Measurements from ENCODE around the gene OR13C2. TPM values are rescaled to one million over a fixed set of nuclear protein-coding genes. Genes with fewer than 3 reads are reported as not detected.
"Not testable (repeated sequence)": the region's sequence is repeated elsewhere in the genome, so short reads cannot be mapped to it uniquely, and the experiment has no call there.

The OR13C2 gene
- total RNA-seq, 1 donor from 2014 or later, result not detected

- no peak for DNase-seq (ENCODE audit: low spot score)
- TF ChIP-seq CTCF (IDR thresholded peaks at IDR 0.05; ENCODE audit: unreplicated experiment), result no peak
- no peaks in the 10 kb centered on the region for H3K27me3 Mint-ChIP-seq (ENCODE audit: unreplicated experiment)
- no peaks in the 10 kb centered on the region for H3K4me1 Mint-ChIP-seq (ENCODE audit: unreplicated experiment)
- H3K9me3 Mint-ChIP-seq (ENCODE audit: unreplicated experiment), result no peaks in the 10 kb centered on the region
- H3K27ac Mint-ChIP-seq (ENCODE audit: unreplicated experiment), result no peak overlapping the region
- H3K4me3 Mint-ChIP-seq (ENCODE audit: unreplicated experiment), result no peak overlapping the region
- H3K36me3 Mint-ChIP-seq (ENCODE audit: low read depth, unreplicated experiment), result no peaks in the 10 kb centered on the region
These were observed 5.8 kb upstream of the OR13C2 start for GRCh38 chr9:104611213-104611612.

GRCh38 chr9:104608336-104608735 is 2.9 kb upstream of the OR13C2 start:
- H3K4me1 Mint-ChIP-seq (ENCODE audit: unreplicated experiment), result no peaks in the 10 kb centered on the region
- no peak overlapping the region for H3K4me3 Mint-ChIP-seq (ENCODE audit: unreplicated experiment)
- peak; percentile 20 for TF ChIP-seq CTCF (IDR thresholded peaks at IDR 0.05; ENCODE audit: unreplicated experiment)
- DNase-seq (ENCODE audit: low spot score), result no peak
- H3K36me3 Mint-ChIP-seq (ENCODE audit: low read depth, unreplicated experiment), result no peaks in the 10 kb centered on the region
- no peaks in the 10 kb centered on the region for H3K9me3 Mint-ChIP-seq (ENCODE audit: unreplicated experiment)
- H3K27ac Mint-ChIP-seq (ENCODE audit: unreplicated experiment), result no peak overlapping the region
- no peaks in the 10 kb centered on the region for H3K27me3 Mint-ChIP-seq (ENCODE audit: unreplicated experiment)

GRCh38 chr9:104606152-104606551 is 725 bp upstream of the OR13C2 start:
- Mint-ChIP-seq H3K27ac (ENCODE audit: unreplicated experiment) (no peak overlapping the region), H3K9me3 (ENCODE audit: unreplicated experiment) (no peaks in the 10 kb centered on the region), H3K4me1 (ENCODE audit: unreplicated experiment) (no peaks in the 10 kb centered on the region), H3K27me3 (ENCODE audit: unreplicated experiment) (no peaks in the 10 kb centered on the region), H3K4me3 (ENCODE audit: unreplicated experiment) (no peak overlapping the region), H3K36me3 (ENCODE audit: low read depth, unreplicated experiment) (no peaks in the 10 kb centered on the region)
- no peak for TF ChIP-seq CTCF (IDR thresholded peaks at IDR 0.05; ENCODE audit: unreplicated experiment)
- DNase-seq (ENCODE audit: low spot score), result no peak

- TF ChIP-seq CTCF (IDR thresholded peaks at IDR 0.05; ENCODE audit: unreplicated experiment), result no peak
- DNase-seq (ENCODE audit: low spot score), result no peak
- Mint-ChIP-seq H3K9me3 (ENCODE audit: unreplicated experiment) (no peaks in the 10 kb centered on the region), H3K27ac (ENCODE audit: unreplicated experiment) (no peak overlapping the region), H3K4me3 (ENCODE audit: unreplicated experiment) (no peak overlapping the region), H3K27me3 (ENCODE audit: unreplicated experiment) (no peaks in the 10 kb centered on the region), H3K36me3 (ENCODE audit: low read depth, unreplicated experiment) (no peaks in the 10 kb centered on the region), H3K4me1 (ENCODE audit: unreplicated experiment) (no peaks in the 10 kb centered on the region)
These were observed 626 bp downstream of the OR13C2 start for GRCh38 chr9:104604801-104605200.

- not testable (repeated sequence) for H3K36me3 Mint-ChIP-seq (ENCODE audit: low read depth, unreplicated experiment); H3K4me1 Mint-ChIP-seq (ENCODE audit: unreplicated experiment); H3K27ac Mint-ChIP-seq (ENCODE audit: unreplicated experiment); H3K4me3 Mint-ChIP-seq (ENCODE audit: unreplicated experiment); H3K27me3 Mint-ChIP-seq (ENCODE audit: unreplicated experiment); H3K9me3 Mint-ChIP-seq (ENCODE audit: unreplicated experiment); DNase-seq (ENCODE audit: low spot score)
These were observed 6.1 kb downstream of the OR13C2 start, which contains the start of gene OR13C5 for GRCh38 chr9:104599313-104599712. Gene OR13C5 (minus strand): TSS chr9:104599413. CDS start chr9:104599413, 0 bp downstream.

GRCh38 chr9:104598749-104599148 is 6.7 kb downstream of the OR13C2 start:
- H3K36me3 Mint-ChIP-seq (ENCODE audit: low read depth, unreplicated experiment); H3K27ac Mint-ChIP-seq (ENCODE audit: unreplicated experiment); H3K4me3 Mint-ChIP-seq (ENCODE audit: unreplicated experiment); DNase-seq (ENCODE audit: low spot score); H3K9me3 Mint-ChIP-seq (ENCODE audit: unreplicated experiment); H3K27me3 Mint-ChIP-seq (ENCODE audit: unreplicated experiment); H3K4me1 Mint-ChIP-seq (ENCODE audit: unreplicated experiment): not testable (repeated sequence)
